Osteoblast (primary cell): ENCODE data around the gene MR1. TPM values are rescaled to one million over a fixed set of nuclear protein-coding genes. Genes with fewer than 3 reads are reported as not detected.

ENCODE experiments used
- DNase-seq: peaks from one replicate; pipeline ENCODE4 v3.0.0; 2011; ENCODE audit warnings: low spot score, mixed read lengths; ENCODE audit not compliant: insufficient read length; ENCODE audit errors: missing footprints
- H2AFZ ChIP-seq: 2 replicates; pipeline ENCODE4 v1.6.0; 2011; ENCODE audit warnings: mild to moderate bottlenecking, low read length
- H3K27ac ChIP-seq: 2 replicates; pipeline ENCODE4 v1.5.1; 2011; ENCODE audit warnings: mild to moderate bottlenecking, low read depth, low read length, moderate library complexity
- H3K27me3 ChIP-seq: 2 replicates; pipeline ENCODE4 v1.6.0; 2012; ENCODE audit warnings: mild to moderate bottlenecking, control low read depth, inconsistent platforms, low read length, moderate library complexity; ENCODE audit not compliant: insufficient read depth
- H3K36me3 ChIP-seq: 2 replicates; pipeline ENCODE4 v1.5.1; 2011; ENCODE audit warnings: mild to moderate bottlenecking, low read length, control low read depth, moderate library complexity; ENCODE audit not compliant: insufficient read depth
- H3K4me1 ChIP-seq: 2 replicates; pipeline ENCODE4 v1.5.1; 2011; ENCODE audit warnings: mild to moderate bottlenecking, low read length, control low read depth, moderate library complexity; ENCODE audit not compliant: insufficient read depth
- H3K4me2 ChIP-seq: 2 replicates; pipeline ENCODE4 v1.6.0; 2011; ENCODE audit warnings: mild to moderate bottlenecking, low read length; ENCODE audit not compliant: insufficient read depth
- H3K4me3 ChIP-seq: fragments of 200-600 bp; sonication (generic); 3 replicates; pipeline ENCODE4 v1.5.1; 2012; ENCODE audit warnings: mild to moderate bottlenecking, low read length, inconsistent platforms; ENCODE audit not compliant: insufficient read depth
- H3K79me2 ChIP-seq: 2 replicates; pipeline ENCODE4 v1.6.0; 2012; ENCODE audit warnings: mild to moderate bottlenecking, low read length, control low read depth, inconsistent platforms; ENCODE audit not compliant: insufficient read depth
- H3K9me3 ChIP-seq: 2 replicates; pipeline ENCODE4 v1.5.1; 2011; ENCODE audit warnings: low read depth, low read length, control low read depth
- H4K20me1 ChIP-seq: 2 replicates; pipeline ENCODE4 v1.6.0; 2012; ENCODE audit warnings: mild to moderate bottlenecking, low read length, control low read depth; ENCODE audit not compliant: insufficient read depth
- CTCF ChIP-seq: IDR thresholded peaks from 2 replicates; pipeline ENCODE4 v1.5.1; 2011; ENCODE audit warnings: mild to moderate bottlenecking, low read depth, low read length, moderate library complexity; ENCODE audit errors: extremely low read depth
- total RNA-seq: library from RNA; depleted of rRNA; stranded (reverse); fragments of >200 nt; gene quantifications from 2 replicates; pipeline ENCODE4 v1.2.3, GENCODE V29; 2012

The MR1 gene
- total RNA-seq, 1 donor = 29.3 TPM

GRCh38 chr1:181100934-181101333 lies 67.2 kb downstream of the MR1 start:
- no peaks in the 10 kb centered on the region for H3K36me3 ChIP-seq
- no peak for TF ChIP-seq CTCF
- H3K4me1 ChIP-seq = peaks cover 75% of the 10 kb centered on the region
- H4K20me1 ChIP-seq = no peaks in the 10 kb centered on the region
- H3K79me2 ChIP-seq = no peaks in the 10 kb centered on the region
- no peaks in the 10 kb centered on the region for H3K27me3 ChIP-seq
- H3K27ac ChIP-seq = peak overlapping the region; percentile 55
- no peak for DNase-seq
- no peaks in the 10 kb centered on the region for H3K9me3 ChIP-seq
- H3K4me3 ChIP-seq = no peak overlapping the region
- H2AFZ ChIP-seq = no peak overlapping the region
- H3K4me2 ChIP-seq = peak overlapping the region; percentile 9

- TF ChIP-seq CTCF = no peak
- H2AFZ ChIP-seq = peak overlapping the region; percentile 26
- H3K4me2 ChIP-seq = peak overlapping the region; percentile 46
- H3K36me3 ChIP-seq = no peaks in the 10 kb centered on the region
- peak; percentile 84 for DNase-seq
- H4K20me1 ChIP-seq = no peaks in the 10 kb centered on the region
- no peaks in the 10 kb centered on the region for H3K27me3 ChIP-seq
- H3K79me2 ChIP-seq = no peaks in the 10 kb centered on the region
- H3K4me1 ChIP-seq = peaks cover 68% of the 10 kb centered on the region
- no peaks in the 10 kb centered on the region for H3K9me3 ChIP-seq
- H3K27ac ChIP-seq = peak overlapping the region; percentile 55
- peak overlapping the region; percentile 34 for H3K4me3 ChIP-seq
Measured at GRCh38 chr1:181101581-181102226, 67.9 kb downstream of the MR1 start.

- TF ChIP-seq CTCF = no peak
- H3K27me3 ChIP-seq = no peaks in the 10 kb centered on the region
- no peak overlapping the region for H3K27ac ChIP-seq
- no peak overlapping the region for H3K4me3 ChIP-seq
- peaks cover 59% of the 10 kb centered on the region for H3K4me1 ChIP-seq
- no peaks in the 10 kb centered on the region for H3K9me3 ChIP-seq
- no peaks in the 10 kb centered on the region for H3K79me2 ChIP-seq
- H4K20me1 ChIP-seq = no peaks in the 10 kb centered on the region
- H3K36me3 ChIP-seq = no peaks in the 10 kb centered on the region
- no peak overlapping the region for H3K4me2 ChIP-seq
- DNase-seq = no peak
- no peak overlapping the region for H2AFZ ChIP-seq
Measured at GRCh38 chr1:181102841-181103240, 69.1 kb downstream of the MR1 start.

- Histone ChIP-seq H3K9me3 (no peaks in the 10 kb centered on the region), H3K4me2 (peak overlapping the region; percentile 92), H2AFZ (no peak overlapping the region), H4K20me1 (no peaks in the 10 kb centered on the region), H3K4me3 (no peak overlapping the region), H3K27me3 (no peaks in the 10 kb centered on the region), H3K36me3 (no peaks in the 10 kb centered on the region), H3K27ac (no peak overlapping the region), H3K79me2 (no peaks in the 10 kb centered on the region), H3K4me1 (peaks cover 59% of the 10 kb centered on the region)
- TF ChIP-seq CTCF = no peak
- no peak for DNase-seq
Measured at GRCh38 chr1:181103399-181103798, 69.6 kb downstream of the MR1 start.
